IMR-90 (cell line): Measurements from ENCODE around the gene ZBTB46. TPM values are rescaled to one million over a fixed set of nuclear protein-coding genes. Genes with fewer than 3 reads are reported as not detected.

Experiments used
- ATAC-seq: fragments of 200-7000 bp; cut with Tn5 transposase; 2 replicates; pipeline ENCODE4 v1.9.1; 2020; ENCODE audit warnings: low read depth, mild to moderate bottlenecking, moderate library complexity
- BruUV-seq: library from RNA; stranded (reverse); fragments of 400-500 nt; replicated peaks from 2 replicates; lab custom pipeline; 2021; lab: Mats Ljungman, UMichigan
- CTCF ChIA-PET: fragments of 300-600 bp; formaldehyde crosslinking; extraction: SDS; loops from one replicate; lab custom pipeline; 2021; ENCODE audit warnings: antibody characterized with exemption; lab: Yijun Ruan, JAX
- POLR2A ChIA-PET: fragments of 300-600 bp; sonication (Branson Sonifier 250); formaldehyde crosslinking; loops from one replicate; lab custom pipeline; 2022; ENCODE audit warnings: antibody characterized with exemption; ENCODE audit not compliant: unreplicated experiment; lab: Charles Lee
- DNase-seq: peaks from one replicate; pipeline ENCODE4 v3.0.0; 2013
- H2AFZ ChIP-seq: replicated peaks from 2 replicates; pipeline ENCODE3; 2013; ENCODE audit warnings: low read length, mild to moderate bottlenecking; ENCODE audit not compliant: poor library complexity
- H2AK5ac ChIP-seq: 2 replicates; pipeline ENCODE4 v1.6.1; 2013; ENCODE audit warnings: low read depth, low read length, inconsistent platforms
- H2AK9ac ChIP-seq: replicated peaks from 2 replicates; pipeline ENCODE3; 2013; ENCODE audit warnings: mild to moderate bottlenecking, low read depth, low read length, moderate library complexity; ENCODE audit not compliant: poor library complexity
- H2BK120ac ChIP-seq: 2 replicates; pipeline ENCODE4 v1.6.1; 2013; ENCODE audit warnings: low read depth, low read length, inconsistent platforms
- H2BK15ac ChIP-seq: 3 replicates; pipeline ENCODE4 v1.6.1; 2013; ENCODE audit warnings: low read depth, low read length, inconsistent platforms
- H2BK20ac ChIP-seq: 2 replicates; pipeline ENCODE4 v1.6.1; 2013; ENCODE audit warnings: low read depth, mild to moderate bottlenecking, inconsistent platforms, low read length, moderate library complexity
- H2BK5ac ChIP-seq: 2 replicates; pipeline ENCODE4 v1.6.1; 2013; ENCODE audit warnings: mild to moderate bottlenecking, low read depth, low read length, inconsistent platforms; ENCODE audit not compliant: poor library complexity, severe bottlenecking
- H3K14ac ChIP-seq: replicated peaks from 2 replicates; pipeline ENCODE4 v1.6.1; 2013; ENCODE audit warnings: low read depth, low read length, inconsistent platforms
- H3K18ac ChIP-seq: 2 replicates; pipeline ENCODE4 v1.6.1; 2013; ENCODE audit warnings: low read depth, low read length, control low read depth
- H3K23ac ChIP-seq: 2 replicates; pipeline ENCODE4 v1.6.1; 2013; ENCODE audit warnings: low read depth, low read length, inconsistent platforms
- H3K27ac ChIP-seq: 2 replicates; pipeline ENCODE4 v1.5.1; 2013; ENCODE audit warnings: mild to moderate bottlenecking, control low read depth, low read length; ENCODE audit not compliant: insufficient read depth
- H3K27me3 ChIP-seq: 2 replicates; pipeline ENCODE4 v1.6.1; 2013; ENCODE audit warnings: low read length; ENCODE audit not compliant: control insufficient read depth, insufficient read depth
- H3K36me3 ChIP-seq: 2 replicates; pipeline ENCODE4 v1.6.1; 2013; ENCODE audit warnings: low read length, mixed read lengths; ENCODE audit not compliant: control insufficient read depth, insufficient read depth
- H3K4ac ChIP-seq: 2 replicates; pipeline ENCODE4 v1.6.1; 2013; ENCODE audit warnings: low read depth, low read length, inconsistent platforms
- H3K4me1 ChIP-seq: 2 replicates; pipeline ENCODE4 v1.6.1; 2013; ENCODE audit warnings: low read length, mixed read lengths; ENCODE audit not compliant: control insufficient read depth, insufficient read depth
- H3K4me2 ChIP-seq: 2 replicates; pipeline ENCODE4 v1.6.1; 2013; ENCODE audit warnings: low read depth, mild to moderate bottlenecking, control low read depth, low read length, moderate library complexity
- H3K4me3 ChIP-seq: 2 replicates; pipeline ENCODE4 v1.5.1; 2013; ENCODE audit warnings: low read depth, mild to moderate bottlenecking, control low read depth, low read length, moderate library complexity; ENCODE audit not compliant: insufficient read depth
- H3K56ac ChIP-seq: 2 replicates; pipeline ENCODE4 v1.6.1; 2013; ENCODE audit warnings: low read length, inconsistent platforms; ENCODE audit not compliant: insufficient read depth; ENCODE audit errors: extremely low read depth
- H3K79me1 ChIP-seq, 2 experiments: 2 replicates each; pipeline ENCODE4 v1.6.1; 2013; ENCODE audit warnings: low read length in 2 of 2, inconsistent platforms in 1 of 2, low read depth in 1 of 2
- H3K9ac ChIP-seq: 2 replicates; pipeline ENCODE4 v1.6.1; 2013; ENCODE audit warnings: low read depth, low read length, control low read depth
- H3K9me1 ChIP-seq: 2 replicates; pipeline ENCODE4 v1.6.1; 2013; ENCODE audit warnings: low read length, inconsistent platforms; ENCODE audit not compliant: insufficient read depth
- H3K9me3 ChIP-seq: 2 replicates; pipeline ENCODE4 v1.6.1; 2013; ENCODE audit warnings: low read length; ENCODE audit not compliant: control insufficient read depth, insufficient read depth
- H4K20me1 ChIP-seq: 2 replicates; pipeline ENCODE4 v1.6.1; 2013; ENCODE audit warnings: low read length, inconsistent platforms; ENCODE audit not compliant: insufficient read depth
- H4K5ac ChIP-seq: 2 replicates; pipeline ENCODE4 v1.6.1; 2013; ENCODE audit warnings: mild to moderate bottlenecking, low read depth, low read length, control low read depth
- H4K8ac ChIP-seq, 2 experiments: 2 replicates each; pipeline ENCODE4 v1.6.1; 2013; ENCODE audit warnings: low read depth in 2 of 2, low read length in 2 of 2, control low read depth in 1 of 2, inconsistent platforms in 1 of 2
- H4K91ac ChIP-seq: 2 replicates; pipeline ENCODE4 v1.6.1; 2013; ENCODE audit warnings: low read depth, low read length, inconsistent platforms; ENCODE audit not compliant: insufficient read depth
- BHLHE40 ChIP-seq: fragments of 150-350 bp; IDR thresholded peaks from 2 replicates; pipeline ENCODE4 v1.6.1; 2016; ENCODE audit warnings: mild to moderate bottlenecking, low read depth, low read length
- CEBPB ChIP-seq: IDR thresholded peaks from 2 replicates; pipeline ENCODE4 v1.6.1; 2012; ENCODE audit warnings: low read depth, low read length, improper control_type of control experiment
- CHD1 ChIP-seq: IDR thresholded peaks from 2 replicates; pipeline ENCODE4 v1.6.1; 2012; ENCODE audit warnings: low read depth, low read length, improper control_type of control experiment
- ELK1 ChIP-seq: fragments of 150-350 bp; IDR thresholded peaks from 2 replicates; pipeline ENCODE4 v1.6.1; 2016; ENCODE audit warnings: low read depth, mild to moderate bottlenecking, low read length, moderate library complexity, borderline replicate concordance
- FOS ChIP-seq: fragments of 150-350 bp; IDR thresholded peaks from 2 replicates; pipeline ENCODE4 v1.6.1; 2016; ENCODE audit warnings: low read depth, low read length
- MAFK ChIP-seq: IDR thresholded peaks from 2 replicates; pipeline ENCODE4 v1.6.1; 2012; ENCODE audit warnings: low read depth, low read length, improper control_type of control experiment
- MAZ ChIP-seq: IDR thresholded peaks from 2 replicates; pipeline ENCODE4 v1.6.1; 2012; ENCODE audit warnings: low read depth, mild to moderate bottlenecking, low read length, improper control_type of control experiment, moderate library complexity, borderline replicate concordance
- MXI1 ChIP-seq: IDR thresholded peaks from 2 replicates; pipeline ENCODE4 v1.6.1; 2012; ENCODE audit warnings: low read depth, mild to moderate bottlenecking, low read length, moderate library complexity, borderline replicate concordance
- NFE2L2 ChIP-seq: fragments of 150-350 bp; IDR thresholded peaks from 2 replicates; pipeline ENCODE4 v1.6.1; 2016; ENCODE audit warnings: low read depth, mild to moderate bottlenecking, low read length
- POLR2A ChIP-seq: IDR thresholded peaks from 2 replicates; pipeline ENCODE4 v1.6.1; 2012; ENCODE audit warnings: mild to moderate bottlenecking, low read depth, low read length
- RAD21 ChIP-seq: IDR thresholded peaks from 2 replicates; pipeline ENCODE4 v1.6.1; 2012; ENCODE audit warnings: low read length, improper control_type of control experiment
- RCOR1 ChIP-seq: IDR thresholded peaks from 2 replicates; pipeline ENCODE4 v1.6.1; 2012; ENCODE audit warnings: mild to moderate bottlenecking, low read length, improper control_type of control experiment; ENCODE audit not compliant: insufficient replicate concordance
- RFX5 ChIP-seq: IDR thresholded peaks from 2 replicates; pipeline ENCODE4 v1.8.0; 2012; ENCODE audit warnings: low read depth, mild to moderate bottlenecking, low read length, moderate library complexity
- SMC3 ChIP-seq: fragments of 150-350 bp; IDR thresholded peaks from 2 replicates; pipeline ENCODE4 v1.6.1; 2016; ENCODE audit warnings: low read depth, mild to moderate bottlenecking, antibody characterized with exemption, low read length, moderate library complexity
- USF2 ChIP-seq: fragments of 150-350 bp; IDR thresholded peaks from 2 replicates; pipeline ENCODE4 v1.6.1; 2017; ENCODE audit warnings: mild to moderate bottlenecking, antibody characterized with exemption, low read length, low read depth
- WGBS, 2 experiments: methylation state at CpG; one replicate each; pipeline versions ENCODE4 v1.1.5 to v1.1.7; 2013; ENCODE audit warnings: missing lambda C conversion rate in 2 of 2; ENCODE audit not compliant: insufficient read length in 1 of 2; ENCODE audit errors: extremely low coverage in 2 of 2; 5-methylcytosine and 5-hydroxymethylcytosine counted together
- dilution Hi-C: fragments of 300-500 bp; cut with HindIII; formaldehyde crosslinking; loops from one replicate; pipeline ENCODE4 v1.14.3; 2018; ENCODE audit warnings: low sequenced_read_pairs; ENCODE audit not compliant: unreplicated experiment
- in situ Hi-C: fragments of 300-500 bp; cut with MboI; formaldehyde crosslinking; loops from 3 replicates; pipeline ENCODE4 v1.14.3; 2019; ENCODE audit warnings: low sequenced_read_pairs, inconsistent platforms, mixed read lengths
- intact Hi-C: fragments of 100-400 bp; cut with micrococcal nuclease; formaldehyde crosslinking; loops from 2 replicates; pipeline ENCODE4 v1.10.0; 2022
- polyA plus RNA-seq, 3 experiments: library from polyadenylated mRNA; depleted of rRNA; stranded (reverse); fragments of >200 nt; gene quantifications; 2 replicates each; pipeline ENCODE4 v1.2.3, GENCODE V29; 2012; ENCODE audit warnings: low replicate concordance in 1 of 3
- total RNA-seq: library from RNA; depleted of rRNA; stranded (reverse); fragments of >200 nt; gene quantifications from 2 replicates; pipeline ENCODE4 v1.2.3, GENCODE V29; 2012

The ZBTB46 gene
- total and polyA plus RNA-seq, 2 of the 4 experiments (the other 2 are of a cell fraction), result 4.2 to 14.9 TPM

DNA sequence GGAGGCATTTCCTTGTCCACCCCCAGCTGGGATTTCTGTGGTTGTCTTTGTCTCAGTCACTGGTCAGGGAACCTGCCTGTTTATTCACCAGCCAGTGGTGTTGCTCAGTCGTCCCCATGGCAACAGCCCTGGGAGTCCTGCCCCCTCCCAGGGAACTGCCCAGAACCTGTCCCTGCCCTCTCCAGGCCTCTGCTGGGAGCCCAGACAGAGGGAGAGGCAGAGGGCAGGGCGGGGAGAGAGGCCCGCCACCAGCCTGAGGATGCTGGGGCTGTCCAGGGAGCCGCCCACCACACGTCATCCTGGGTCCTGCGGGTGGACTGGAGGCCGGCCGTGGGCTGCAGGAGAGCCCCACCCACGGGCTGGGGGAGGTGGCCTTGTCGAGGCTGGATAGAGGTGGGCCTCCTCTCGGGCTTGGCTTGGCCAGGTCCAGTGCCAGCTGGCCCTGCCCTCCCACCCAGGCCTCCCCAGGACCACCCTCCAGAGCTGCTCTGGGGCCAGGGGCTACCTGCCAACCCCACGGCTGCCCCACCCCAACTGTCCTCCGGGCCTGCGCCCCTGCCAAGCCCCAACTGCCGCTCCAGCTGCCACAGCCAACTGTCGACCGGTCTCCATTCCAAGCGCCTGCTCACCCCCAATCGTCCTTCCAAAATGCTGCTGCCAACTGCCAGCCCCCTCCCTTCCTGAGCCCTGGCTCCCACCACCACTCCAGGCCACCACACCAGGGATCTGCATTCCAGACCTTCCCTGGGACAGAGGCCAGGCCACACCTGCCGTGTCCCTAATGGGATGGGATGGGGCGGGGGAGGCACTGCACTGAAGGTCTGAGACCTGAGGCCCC lies 4.2 kb upstream of the ZBTB46 start:
- Histone ChIP-seq H3K27me3 (no peaks in the 10 kb centered on the region), H2BK120ac (peak overlapping the region; percentile 69)
- no peak for TF ChIP-seq MAFK
- no peak for TF ChIP-seq SMC3
- no peak for TF ChIP-seq RCOR1
- no peak for TF ChIP-seq BHLHE40
- no peak for TF ChIP-seq RAD21
- peak; percentile 43; the same call in 1 of the 2 replicates for TF ChIP-seq MXI1
- TF ChIP-seq FOS, result 0 out of 2 replicates have a peak, but pooled peaks have one; percentile 27
- no peak for TF ChIP-seq USF2
- no peak for TF ChIP-seq RFX5
- TF ChIP-seq CEBPB, result no peak
- no peak for TF ChIP-seq ELK1
- no peak for TF ChIP-seq CHD1
- TF ChIP-seq NFE2L2, result no peak
- peak; percentile 90 for TF ChIP-seq MAZ
- no peak for TF ChIP-seq POLR2A

More for the DNA sequence above, 4.2 kb upstream of the ZBTB46 start:
- Histone ChIP-seq H3K79me1 (peaks cover 0 to 14% of the 10 kb centered on the region in 2 experiments; a peak in 1 of 4 replicates), H3K9me1 (peaks cover 13% of the 10 kb centered on the region), H3K4me1 (peaks cover 28% of the 10 kb centered on the region), H4K8ac (peak overlapping the region; percentile 83 to 87), H3K4me2 (no peak overlapping the region), H2BK5ac (peak overlapping the region; percentile 17), H3K18ac (peak overlapping the region; percentile 24; the same call in 1 of the 2 replicates), H2AFZ (peak overlapping the region; percentile 83), H3K36me3 (no peaks in the 10 kb centered on the region), H2AK5ac (peak overlapping the region; percentile 98), H3K56ac (no peak overlapping the region), H2BK15ac (peak overlapping the region; percentile 48; the same call in 1 of the 3 replicates), H3K9me3 (no peaks in the 10 kb centered on the region), H3K4ac (peak overlapping the region; percentile 97), H3K27ac (peak overlapping the region; percentile 16), H3K4me3 (no peak overlapping the region), H2AK9ac (peak overlapping the region; percentile 98), H3K9ac (peak overlapping the region; percentile 21; the same call in 1 of the 2 replicates), H2BK20ac (peak overlapping the region; percentile 1; the same call in 1 of the 2 replicates), H3K23ac (no peak overlapping the region), H3K14ac (peak overlapping the region; percentile 48; the same call in 1 of the 2 replicates), H4K91ac (peak overlapping the region; percentile 79), H4K20me1 (no peaks in the 10 kb centered on the region), H4K5ac (peak overlapping the region; percentile 89)
- in situ Hi-C loops (no loop called here), intact Hi-C loops (no loop called here), dilution Hi-C loops (no loop called here)
- ChIA-PET POLR2A (no interaction called here), CTCF (no interaction called here)
- peak; percentile 87 for ATAC-seq
- BruUV-seq, result no TSS peak
- WGBS, 2 experiments, result 13% methylated on average over 3 of the region's 21 CpGs; no CpG with 5 or more reads in 1 of the 2 experiments
- peak; percentile 99 for DNase-seq
